SK-N-SH (cell line): ENCODE data around the gene WDTC1. TPM values are rescaled to one million over a fixed set of nuclear protein-coding genes. Genes with fewer than 3 reads are reported as not detected.
A peak's percentile ranks its signal among the peaks of the same experiment; 100 is the strongest.

Experiments used
- CTCF ChIA-PET: fragments of 300-600, 350-600 bp; formaldehyde crosslinking; extraction: SDS; loops from one replicate; lab custom pipeline; 2021; lab: Yijun Ruan, JAX
- POLR2A ChIA-PET: fragments of 350-600 bp; sonication (Branson Sonifier 250); formaldehyde crosslinking; extraction: SDS; loops from one replicate; lab custom pipeline; 2020; ENCODE audit warnings: antibody characterized with exemption, inconsistent platforms; lab: Yijun Ruan, JAX
- DNase-seq: peaks from one replicate; pipeline ENCODE4 v3.0.0; 2012
- H2AFZ ChIP-seq: fragments of 200-600 bp; sonication (generic); 2 replicates; pipeline ENCODE4 v1.8.1; 2016; ENCODE audit warnings: antibody characterized with exemption, mild to moderate bottlenecking, low read depth
- H3F3A ChIP-seq: fragments of 200-600 bp; sonication (generic); replicated peaks from 2 replicates; pipeline ENCODE3; 2016; ENCODE audit warnings: antibody characterized with exemption, mild to moderate bottlenecking; ENCODE audit not compliant: insufficient read depth
- H3K27ac ChIP-seq, 2 experiments: fragments of 200-500 bp in 1 of 2; fragments of 200-600 bp in 1 of 2; sonication (Bioruptor generic) in 1 of 2; sonication (generic), shearing (Covaris generic) in 1 of 2; 2 replicates each; pipeline versions ENCODE4 v1.5.1 to v1.6.1; 2014 to 2016; ENCODE audit warnings: low read depth in 2 of 2, inconsistent platforms in 1 of 2, low read length in 1 of 2, mild to moderate bottlenecking in 1 of 2, mixed read lengths in 1 of 2
- H3K27me3 ChIP-seq: fragments of 200-600 bp; sonication (generic), shearing (Covaris generic); 2 replicates; pipeline ENCODE4 v1.6.1; 2016; ENCODE audit warnings: mixed run types; ENCODE audit not compliant: insufficient read depth
- H3K36me3 ChIP-seq, 2 experiments: fragments of 200-500 bp in 1 of 2; fragments of 200-600 bp in 1 of 2; sonication (Bioruptor generic) in 1 of 2; sonication (generic) in 1 of 2; replicated peaks in 1 of 2; 2 replicates each; pipeline versions ENCODE3 to v1.5.1; 2014 to 2016; ENCODE audit warnings: low read length in 1 of 2, mild to moderate bottlenecking in 1 of 2; ENCODE audit not compliant: insufficient read depth in 2 of 2, control insufficient read depth in 1 of 2
- H3K4me1 ChIP-seq, 2 experiments: fragments of 200-500 bp in 1 of 2; fragments of 200-600 bp in 1 of 2; sonication (Bioruptor generic) in 1 of 2; sonication (generic), shearing (Covaris generic) in 1 of 2; 2 replicates each; pipeline versions ENCODE4 v1.5.1 to v1.6.1; 2014 to 2016; ENCODE audit warnings: low read depth in 1 of 2, low read length in 1 of 2, mixed run types in 1 of 2; ENCODE audit not compliant: insufficient read depth in 2 of 2, control insufficient read depth in 1 of 2
- H3K4me2 ChIP-seq: fragments of 200-600 bp; sonication (generic), shearing (Covaris generic); 2 replicates; pipeline ENCODE4 v1.6.1; 2017; ENCODE audit warnings: mixed run types
- H3K4me3 ChIP-seq, 2 experiments: fragments of 200-500 bp in 1 of 2; fragments of 200-600 bp in 1 of 2; sonication (Bioruptor generic) in 1 of 2; sonication (generic), shearing (Covaris generic) in 1 of 2; 2 replicates each; pipeline versions ENCODE4 v1.5.1 to v1.8.1; 2014 to 2016; ENCODE audit warnings: low read depth in 2 of 2, inconsistent platforms in 1 of 2, low read length in 1 of 2, mild to moderate bottlenecking in 1 of 2, mixed read lengths in 1 of 2, moderate library complexity in 1 of 2
- H3K79me2 ChIP-seq: fragments of 200-600 bp; sonication (generic); 2 replicates; pipeline ENCODE4 v1.8.1; 2017; ENCODE audit warnings: mild to moderate bottlenecking; ENCODE audit not compliant: insufficient read depth
- H3K9ac ChIP-seq: fragments of 200-600 bp; sonication (generic); 2 replicates; pipeline ENCODE4 v1.6.1; 2017; ENCODE audit warnings: mixed run types
- H3K9me2 ChIP-seq: fragments of 200-600 bp; sonication (generic); 2 replicates; pipeline ENCODE4 v1.6.1; 2017; ENCODE audit warnings: mixed run types
- H3K9me3 ChIP-seq: fragments of 200-600 bp; sonication (generic); 2 replicates; pipeline ENCODE4 v1.6.1; 2017; ENCODE audit warnings: mixed run types, mild to moderate bottlenecking, moderate library complexity
- H4K20me1 ChIP-seq: fragments of 200-600 bp; sonication (generic); 2 replicates; pipeline ENCODE4 v1.6.1; 2017; ENCODE audit warnings: mild to moderate bottlenecking, mixed run types; ENCODE audit not compliant: insufficient read depth
- EZH2phosphoT487 ChIP-seq: fragments of 200-600 bp; sonication (generic); IDR thresholded peaks from 2 replicates; pipeline ENCODE4 v1.6.1; 2017; ENCODE audit warnings: low read depth, mixed run types, mild to moderate bottlenecking, antibody characterized with exemption, moderate library complexity, borderline replicate concordance
- FOXM1 ChIP-seq: IDR thresholded peaks from 2 replicates; pipeline ENCODE4 v1.4.0; 2012; ENCODE audit warnings: low read depth, mild to moderate bottlenecking
- GABPA ChIP-seq: IDR thresholded peaks from 2 replicates; pipeline ENCODE4 v1.4.0; 2012; ENCODE audit warnings: low read depth, mild to moderate bottlenecking
- GATA2 ChIP-seq: sonication (generic); formaldehyde crosslinking; IDR thresholded peaks from 2 replicates; pipeline ENCODE4 v1.5.0; 2020; ENCODE audit warnings: mild to moderate bottlenecking, missing genetic modification reagents
- JUND ChIP-seq: IDR thresholded peaks from 2 replicates; pipeline ENCODE4 v1.4.0; 2012
- MEF2A ChIP-seq: IDR thresholded peaks from 2 replicates; pipeline ENCODE4 v1.4.0; 2012; ENCODE audit warnings: low read depth, borderline replicate concordance
- MXI1 ChIP-seq: IDR thresholded peaks from 2 replicates; pipeline ENCODE4 v1.6.1; 2012; ENCODE audit warnings: mild to moderate bottlenecking, low read depth, low read length, improper control_type of control experiment
- NFIC ChIP-seq: IDR thresholded peaks from 2 replicates; pipeline ENCODE4 v1.4.0; 2012; ENCODE audit warnings: borderline replicate concordance
- POLR2AphosphoS5 ChIP-seq: IDR thresholded peaks from 2 replicates; pipeline ENCODE4 v1.6.1; 2012; ENCODE audit warnings: low read depth, low read length
- RAD21 ChIP-seq: IDR thresholded peaks from 2 replicates; pipeline ENCODE4 v1.6.1; 2012; ENCODE audit warnings: mild to moderate bottlenecking, low read length
- RCOR1 ChIP-seq: fragments of 150-350 bp; IDR thresholded peaks from 2 replicates; pipeline ENCODE4 v1.6.1; 2017; ENCODE audit warnings: antibody characterized with exemption, low read length
- RFX5 ChIP-seq: IDR thresholded peaks from 2 replicates; pipeline ENCODE4 v1.6.1; 2012; ENCODE audit warnings: mild to moderate bottlenecking, improper control_type of control experiment, low read length
- RXRA ChIP-seq: IDR thresholded peaks from 2 replicates; pipeline ENCODE4 v1.4.0; 2012; ENCODE audit warnings: low read depth, mild to moderate bottlenecking, borderline replicate concordance
- SIN3A ChIP-seq: IDR thresholded peaks from 2 replicates; pipeline ENCODE4 v1.6.1; 2012; ENCODE audit warnings: low read depth, mild to moderate bottlenecking, low read length, moderate library complexity, borderline replicate concordance
- TAF1 ChIP-seq: IDR thresholded peaks from 2 replicates; pipeline ENCODE4 v1.6.1; 2012; ENCODE audit warnings: low read depth, mild to moderate bottlenecking, low read length, moderate library complexity, borderline replicate concordance
- YY1 ChIP-seq: IDR thresholded peaks from 2 replicates; pipeline ENCODE4 v1.4.0; 2012; ENCODE audit warnings: low read depth, mild to moderate bottlenecking
- WGBS: methylation state at CpG from one replicate; pipeline ENCODE4 v1.1.6; 2017; ENCODE audit warnings: low lambda C conversion rate; 5-methylcytosine and 5-hydroxymethylcytosine counted together
- polyA plus RNA-seq, 3 experiments: library from polyadenylated mRNA; depleted of rRNA; stranded (reverse); fragments of >200 nt; gene quantifications; 2 replicates each; pipeline ENCODE4 v1.2.3, GENCODE V29; 2012
- TF ChIP-seq, protein P1 (sequence below): IDR thresholded peaks from 2 replicates; pipeline ENCODE4; 2012
- TF ChIP-seq, protein P2 (sequence below): IDR thresholded peaks from 2 replicates; pipeline ENCODE4 v1.6.1; 2012; ENCODE audit warnings: mild to moderate bottlenecking, low read depth, low read length, moderate library complexity
- TF ChIP-seq, protein P3 (sequence below): fragments of 200-600 bp; sonication (generic); IDR thresholded peaks from 2 replicates; pipeline ENCODE4 v1.6.1; 2017; ENCODE audit warnings: antibody characterized with exemption, mild to moderate bottlenecking, moderate library complexity
- TF ChIP-seq, protein P4 (sequence below): IDR thresholded peaks from 2 replicates; pipeline ENCODE4 v1.4.0; 2012; ENCODE audit warnings: low read depth, borderline replicate concordance

WDTC1 gene
- polyA plus RNA-seq, 1 of the 3 experiments (the other 2 are of a cell fraction), result 12.0 TPM

DNA sequence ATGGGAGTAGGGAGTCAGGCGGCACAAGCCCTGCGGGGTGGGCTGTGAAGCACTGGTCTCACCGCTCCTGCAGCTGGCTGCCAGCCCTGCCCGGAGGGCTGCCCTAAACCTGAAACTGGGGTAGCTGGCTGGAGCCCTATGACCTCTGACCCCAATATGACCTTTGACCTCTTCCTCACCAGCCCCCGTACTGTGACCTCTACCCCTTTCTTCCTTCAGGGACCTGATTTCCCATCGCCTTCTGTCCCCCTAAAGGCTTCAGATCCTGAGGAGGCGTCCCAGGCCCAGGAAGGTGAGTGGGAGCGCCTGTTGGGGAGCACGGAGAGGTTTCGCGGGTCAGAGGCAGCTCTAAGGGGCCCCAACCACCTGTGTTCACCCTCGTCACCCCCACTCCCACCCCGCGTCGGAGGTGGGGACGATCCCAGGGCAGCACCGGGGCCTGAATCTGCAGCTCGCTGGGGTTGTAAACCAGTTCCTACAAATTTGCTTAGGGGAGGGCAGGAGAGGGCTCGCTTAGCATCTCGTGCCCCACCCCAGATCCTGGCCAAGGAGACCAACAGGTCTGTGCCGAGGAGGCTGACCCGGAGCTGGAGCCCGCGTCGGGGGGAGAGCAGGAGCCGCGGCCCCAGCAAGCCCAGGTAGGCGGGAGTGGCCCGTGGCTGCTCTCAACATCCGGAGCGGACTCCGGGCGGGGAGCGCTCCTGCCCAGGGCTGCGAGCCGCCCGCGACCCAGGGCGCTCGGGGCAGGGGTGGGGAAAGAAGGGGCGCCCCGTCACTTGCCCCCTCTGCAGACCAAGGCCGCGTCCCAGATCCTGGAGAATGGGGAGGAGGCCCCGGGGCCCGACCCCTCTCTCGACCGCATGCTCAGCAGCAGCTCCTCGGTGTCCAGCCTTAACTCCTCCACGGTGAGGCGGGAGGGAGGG is 114.7 kb downstream of the WDTC1 start:
- H3K79me2 ChIP-seq, result no peaks in the 10 kb centered on the region
- ChIA-PET CTCF (interaction anchor here (0.6 to 12.3 kb wide), 21 partner anchors 8 to 305 kb away, joined by 3 to 219 read pairs (median 4); partner anchors contain the start of genes MAP3K6 and SYTL1), POLR2A (interaction anchor here (1.1 to 2.6 kb wide), 4 partner anchors 9 to 48 kb away, joined by 4 to 15 read pairs (median 5); partner anchors contain the start of gene MAP3K6)
- H3K4me2 ChIP-seq, result 0 out of 2 replicates have a peak overlapping the region, but pooled peaks have one; percentile 47
- TF ChIP-seq NFIC (no peak), MXI1 (no peak), RXRA (no peak), EZH2phosphoT487 (no peak), MEF2A (no peak), TAF1 (no peak), SIN3A (no peak), POLR2AphosphoS5 (no peak), YY1 (no peak), JUND (no peak; the same call in 1 of the 2 replicates), FOXM1 (no peak), RCOR1 (no peak), RFX5 (no peak), GABPA (no peak), GATA2 (CRISPR knock-in tag) (no peak), RAD21 (no peak)
- TF ChIP-seq, protein P1, sequence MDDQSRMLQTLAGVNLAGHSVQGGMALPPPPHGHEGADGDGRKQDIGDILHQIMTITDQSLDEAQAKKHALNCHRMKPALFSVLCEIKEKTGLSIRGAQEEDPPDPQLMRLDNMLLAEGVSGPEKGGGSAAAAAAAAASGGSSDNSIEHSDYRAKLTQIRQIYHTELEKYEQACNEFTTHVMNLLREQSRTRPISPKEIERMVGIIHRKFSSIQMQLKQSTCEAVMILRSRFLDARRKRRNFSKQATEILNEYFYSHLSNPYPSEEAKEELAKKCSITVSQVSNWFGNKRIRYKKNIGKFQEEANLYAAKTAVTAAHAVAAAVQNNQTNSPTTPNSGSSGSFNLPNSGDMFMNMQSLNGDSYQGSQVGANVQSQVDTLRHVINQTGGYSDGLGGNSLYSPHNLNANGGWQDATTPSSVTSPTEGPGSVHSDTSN, result no peak
- TF ChIP-seq, protein P2, sequence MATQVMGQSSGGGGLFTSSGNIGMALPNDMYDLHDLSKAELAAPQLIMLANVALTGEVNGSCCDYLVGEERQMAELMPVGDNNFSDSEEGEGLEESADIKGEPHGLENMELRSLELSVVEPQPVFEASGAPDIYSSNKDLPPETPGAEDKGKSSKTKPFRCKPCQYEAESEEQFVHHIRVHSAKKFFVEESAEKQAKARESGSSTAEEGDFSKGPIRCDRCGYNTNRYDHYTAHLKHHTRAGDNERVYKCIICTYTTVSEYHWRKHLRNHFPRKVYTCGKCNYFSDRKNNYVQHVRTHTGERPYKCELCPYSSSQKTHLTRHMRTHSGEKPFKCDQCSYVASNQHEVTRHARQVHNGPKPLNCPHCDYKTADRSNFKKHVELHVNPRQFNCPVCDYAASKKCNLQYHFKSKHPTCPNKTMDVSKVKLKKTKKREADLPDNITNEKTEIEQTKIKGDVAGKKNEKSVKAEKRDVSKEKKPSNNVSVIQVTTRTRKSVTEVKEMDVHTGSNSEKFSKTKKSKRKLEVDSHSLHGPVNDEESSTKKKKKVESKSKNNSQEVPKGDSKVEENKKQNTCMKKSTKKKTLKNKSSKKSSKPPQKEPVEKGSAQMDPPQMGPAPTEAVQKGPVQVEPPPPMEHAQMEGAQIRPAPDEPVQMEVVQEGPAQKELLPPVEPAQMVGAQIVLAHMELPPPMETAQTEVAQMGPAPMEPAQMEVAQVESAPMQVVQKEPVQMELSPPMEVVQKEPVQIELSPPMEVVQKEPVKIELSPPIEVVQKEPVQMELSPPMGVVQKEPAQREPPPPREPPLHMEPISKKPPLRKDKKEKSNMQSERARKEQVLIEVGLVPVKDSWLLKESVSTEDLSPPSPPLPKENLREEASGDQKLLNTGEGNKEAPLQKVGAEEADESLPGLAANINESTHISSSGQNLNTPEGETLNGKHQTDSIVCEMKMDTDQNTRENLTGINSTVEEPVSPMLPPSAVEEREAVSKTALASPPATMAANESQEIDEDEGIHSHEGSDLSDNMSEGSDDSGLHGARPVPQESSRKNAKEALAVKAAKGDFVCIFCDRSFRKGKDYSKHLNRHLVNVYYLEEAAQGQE, result no peak
- TF ChIP-seq, protein P3, sequence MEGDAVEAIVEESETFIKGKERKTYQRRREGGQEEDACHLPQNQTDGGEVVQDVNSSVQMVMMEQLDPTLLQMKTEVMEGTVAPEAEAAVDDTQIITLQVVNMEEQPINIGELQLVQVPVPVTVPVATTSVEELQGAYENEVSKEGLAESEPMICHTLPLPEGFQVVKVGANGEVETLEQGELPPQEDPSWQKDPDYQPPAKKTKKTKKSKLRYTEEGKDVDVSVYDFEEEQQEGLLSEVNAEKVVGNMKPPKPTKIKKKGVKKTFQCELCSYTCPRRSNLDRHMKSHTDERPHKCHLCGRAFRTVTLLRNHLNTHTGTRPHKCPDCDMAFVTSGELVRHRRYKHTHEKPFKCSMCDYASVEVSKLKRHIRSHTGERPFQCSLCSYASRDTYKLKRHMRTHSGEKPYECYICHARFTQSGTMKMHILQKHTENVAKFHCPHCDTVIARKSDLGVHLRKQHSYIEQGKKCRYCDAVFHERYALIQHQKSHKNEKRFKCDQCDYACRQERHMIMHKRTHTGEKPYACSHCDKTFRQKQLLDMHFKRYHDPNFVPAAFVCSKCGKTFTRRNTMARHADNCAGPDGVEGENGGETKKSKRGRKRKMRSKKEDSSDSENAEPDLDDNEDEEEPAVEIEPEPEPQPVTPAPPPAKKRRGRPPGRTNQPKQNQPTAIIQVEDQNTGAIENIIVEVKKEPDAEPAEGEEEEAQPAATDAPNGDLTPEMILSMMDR, result no peak
- TF ChIP-seq, protein P4, sequence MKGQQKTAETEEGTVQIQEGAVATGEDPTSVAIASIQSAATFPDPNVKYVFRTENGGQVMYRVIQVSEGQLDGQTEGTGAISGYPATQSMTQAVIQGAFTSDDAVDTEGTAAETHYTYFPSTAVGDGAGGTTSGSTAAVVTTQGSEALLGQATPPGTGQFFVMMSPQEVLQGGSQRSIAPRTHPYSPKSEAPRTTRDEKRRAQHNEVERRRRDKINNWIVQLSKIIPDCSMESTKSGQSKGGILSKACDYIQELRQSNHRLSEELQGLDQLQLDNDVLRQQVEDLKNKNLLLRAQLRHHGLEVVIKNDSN, result no peak
- peaks cover 0 to 10% of the 10 kb centered on the region in 2 experiments; a peak in 1 of 4 replicates for H3K4me1 ChIP-seq
- no peaks in the 10 kb centered on the region for H3F3A ChIP-seq
- no peaks in the 10 kb centered on the region for H3K9me3 ChIP-seq
- no peaks in the 10 kb centered on the region for H4K20me1 ChIP-seq
- no peaks in the 10 kb centered on the region for H3K36me3 ChIP-seq
- H2AFZ ChIP-seq, result 0 out of 2 replicates have a peak overlapping the region, but pooled peaks have one; percentile 41
- H3K27me3 ChIP-seq, result no peaks in the 10 kb centered on the region
- DNase-seq, result peak; percentile 90
- H3K4me3 ChIP-seq, result peak overlapping the region in 1 of 2 experiments; percentile 39; a peak in 2 of 4 replicates
- no peaks in the 10 kb centered on the region for H3K9me2 ChIP-seq
- no peak overlapping the region for H3K27ac ChIP-seq
- no peak overlapping the region for H3K9ac ChIP-seq
- WGBS, result 56% methylated on average over 18 of the region's 51 CpGs
